Measurements from ENCODE around the gene SERPINE2. TPM values are rescaled to one million over a fixed set of nuclear protein-coding genes. Genes with fewer than 3 reads are reported as not detected.
A peak's percentile ranks its signal among the peaks of the same experiment; 100 is the strongest.

SERPINE2 gene
- total RNA-seq, 1 donor = 35.3 TPM

GRCh38 chr2:224055101-224055500, 16.0 kb upstream of the SERPINE2 start:
- DNase-seq (ENCODE audit: low read depth in 2 of 3, low spot score in 2 of 3) = no peak

- DNase-seq (ENCODE audit: low read depth in 2 of 3, low spot score in 2 of 3) = no peak
Measured at GRCh38 chr2:224046752-224047151, 7.7 kb upstream of the SERPINE2 start.

- no peak for DNase-seq (ENCODE audit: low read depth in 2 of 3, low spot score in 2 of 3)
Measured at GRCh38 chr2:224042191-224042696, 3.2 kb upstream of the SERPINE2 start.

- no peak for DNase-seq (ENCODE audit: low read depth in 2 of 3, low spot score in 2 of 3)
Measured at GRCh38 chr2:224041554-224041953, 2.5 kb upstream of the SERPINE2 start.

GRCh38 chr2:224040753-224041152, 1.7 kb upstream of the SERPINE2 start:
- DNase-seq (ENCODE audit: low read depth in 2 of 3, low spot score in 2 of 3) = no peak

GRCh38 chr2:224039770-224040440, 819 bp upstream of the SERPINE2 start:
- DNase-seq (ENCODE audit: low read depth in 2 of 3, low spot score in 2 of 3) = no peak

GRCh38 chr2:224038830-224039079, 331 bp downstream of the SERPINE2 start:
- no peak for DNase-seq (ENCODE audit: low read depth in 2 of 3, low spot score in 2 of 3)

- DNase-seq (ENCODE audit: low read depth in 2 of 3, low spot score in 2 of 3) = peak in 2 of 3 donors; percentile 34 to 63
Measured at GRCh38 chr2:224038049-224038829, 847 bp downstream of the SERPINE2 start.

- DNase-seq (ENCODE audit: low read depth in 2 of 3, low spot score in 2 of 3) = no peak
Measured at GRCh38 chr2:224036731-224037361, 2.2 kb downstream of the SERPINE2 start.

- DNase-seq (ENCODE audit: low read depth in 2 of 3, low spot score in 2 of 3) = peak in 1 of 3 donors; percentile 54
Measured at GRCh38 chr2:224034017-224034416, 5.1 kb downstream of the SERPINE2 start.

GRCh38 chr2:224033601-224034000, 5.5 kb downstream of the SERPINE2 start:
- DNase-seq (ENCODE audit: low read depth in 2 of 3, low spot score in 2 of 3) = peak in 2 of 3 donors; percentile 56 to 79

GRCh38 chr2:224032283-224032682, 6.8 kb downstream of the SERPINE2 start:
- no peak for DNase-seq (ENCODE audit: low read depth in 2 of 3, low spot score in 2 of 3)

- DNase-seq (ENCODE audit: low read depth in 2 of 3, low spot score in 2 of 3) = no peak
Measured at GRCh38 chr2:224031358-224031970, 7.6 kb downstream of the SERPINE2 start.

- no peak for DNase-seq (ENCODE audit: low read depth in 2 of 3, low spot score in 2 of 3)
Measured at GRCh38 chr2:224030786-224031185, 8.3 kb downstream of the SERPINE2 start.

- no peak for DNase-seq (ENCODE audit: low read depth in 2 of 3, low spot score in 2 of 3)
Measured at GRCh38 chr2:224029876-224030275, 9.2 kb downstream of the SERPINE2 start.

- DNase-seq (ENCODE audit: low read depth in 2 of 3, low spot score in 2 of 3) = no peak
Measured at GRCh38 chr2:224027931-224028330, 11.2 kb downstream of the SERPINE2 start.

- no peak for DNase-seq (ENCODE audit: low read depth in 2 of 3, low spot score in 2 of 3)
Measured at GRCh38 chr2:224027070-224027469, 12.0 kb downstream of the SERPINE2 start.

- peak in 2 of 3 donors; percentile 96 to 99 for DNase-seq (ENCODE audit: low read depth in 2 of 3, low spot score in 2 of 3)
Measured at GRCh38 chr2:224025874-224026273, 13.2 kb downstream of the SERPINE2 start.

GRCh38 chr2:224024270-224024669, 14.8 kb downstream of the SERPINE2 start:
- no peak for DNase-seq (ENCODE audit: low read depth in 2 of 3, low spot score in 2 of 3)

- DNase-seq (ENCODE audit: low read depth in 2 of 3, low spot score in 2 of 3) = no peak
Measured at GRCh38 chr2:224023188-224023587, 15.9 kb downstream of the SERPINE2 start.

- DNase-seq (ENCODE audit: low read depth in 2 of 3, low spot score in 2 of 3) = no peak
Measured at GRCh38 chr2:224022486-224022885, 16.6 kb downstream of the SERPINE2 start.

All from hematopoietic multipotent progenitor cell (in vitro differentiated cells).